ENCODE results near the gene TRPM4.

- TF ChIP-seq CTCF (conservative IDR thresholded peaks at IDR 0.05) = no peak; the same call in 1 of the 2 replicates
- TF ChIP-seq ZFX (IDR thresholded peaks at IDR 0.05) = no peak
Observed at GRCh38 chr19:49213791-49214190, 56.2 kb downstream of the TRPM4 start.

Measured in C4-2B (cell line).